ENCODE results near the gene COL6A2. TPM values are rescaled to one million over a fixed set of nuclear protein-coding genes. Genes with fewer than 3 reads are reported as not detected.

The COL6A2 gene
- total and polyA plus RNA-seq, 10 of the 15 experiments (the other 5 are each of a cell fraction or from before 2014, with no cell fraction given), result 0.16 to 1.3 (median 0.34) TPM; not detected in 7

DNA sequence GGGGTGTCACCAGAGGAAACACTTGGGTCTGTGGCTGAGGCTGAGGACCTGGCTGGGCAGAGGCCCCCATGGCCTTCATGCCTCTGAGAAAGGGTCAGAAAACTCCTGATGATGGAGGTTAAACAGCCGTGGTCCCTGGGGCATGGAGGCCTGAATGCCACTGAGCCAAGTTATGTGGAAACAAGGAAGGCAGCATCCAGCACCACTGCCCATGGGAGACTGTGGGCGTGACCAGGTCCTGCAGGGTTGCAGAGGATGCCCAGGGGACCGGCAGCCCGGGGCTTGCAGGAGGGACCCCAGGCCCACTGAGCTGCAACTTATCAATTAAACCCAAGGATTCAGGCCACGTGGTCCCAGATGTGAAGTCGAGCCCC, 18.9 kb upstream of the COL6A2 start:
- no peak overlapping the region for H2AFZ ChIP-seq (ENCODE audit: control insufficient read depth, low read depth, low read length)
- no peak overlapping the region for H3K9ac ChIP-seq (ENCODE audit: control insufficient read depth, insufficient read depth, low read length)
- H3K27ac ChIP-seq (ENCODE audit: control insufficient read depth, insufficient read depth), result no peak overlapping the region
- ATAC-seq (no peak), DNase-seq (ENCODE audit: low read depth, low spot score) (no peak), FAIRE-seq (no peak)
- RAD21 ChIA-PET (ENCODE audit: unreplicated experiment), result no interaction called here
- 28% methylated on average over 6 of the region's 6 CpGs for WGBS (ENCODE audit: insufficient coverage, insufficient replicate concordance, low lambda C conversion rate, missing lambda C conversion rate)
- no peak overlapping the region for H3K4me2 ChIP-seq (ENCODE audit: control insufficient read depth, insufficient read depth)
- CTCF ChIA-PET, result no interaction called here
- SMC1A ChIA-PET (ENCODE audit: uncharacterized antibody, unreplicated experiment), result no interaction called here
- intact Hi-C loops (cut with micrococcal nuclease; ENCODE audit: unreplicated experiment), result no loop called here
- no peaks in the 10 kb centered on the region for H4K20me1 ChIP-seq (ENCODE audit: control insufficient read depth, insufficient read depth)
- no peak overlapping the region for H3K4me3 ChIP-seq
- TF ChIP-seq IKZF1 (conservative IDR thresholded peaks at IDR 0.05), result no peak
- no peak for TF ChIP-seq EGR1 (IDR thresholded peaks at IDR 0.05; ENCODE audit: borderline replicate concordance in 1 of 2, low read depth in 2 of 2, low read length in 2 of 2)
- no peak for TF ChIP-seq POLR2AphosphoS2 (IDR thresholded peaks at IDR 0.05; ENCODE audit: low read depth, low read length)
- TF ChIP-seq CBX3 (IDR thresholded peaks at IDR 0.05; ENCODE audit: borderline replicate concordance, low read depth), result no peak
- TF ChIP-seq IKZF2 (IDR thresholded peaks at IDR 0.05), result no peak
- TF ChIP-seq ZNF384 (IDR thresholded peaks at IDR 0.05; ENCODE audit: borderline replicate concordance, low read depth, low read length), result no peak
- TF ChIP-seq FOXK2 (IDR thresholded peaks at IDR 0.05), result no peak
- H3K36me3 ChIP-seq (ENCODE audit: control insufficient read depth in 2 of 2, insufficient read depth in 2 of 2, low read length in 1 of 2), result no peaks in the 10 kb centered on the region
- no peaks in the 10 kb centered on the region; the same call in 2 of the 3 replicates for H3K9me3 ChIP-seq (replicated peaks; ENCODE audit: control insufficient read depth, insufficient read depth, low read length)
- H3K27me3 ChIP-seq (replicated peaks in 1 of 2; ENCODE audit: control insufficient read depth in 2 of 2, insufficient read depth in 2 of 2, low read length in 1 of 2), result no peaks in the 10 kb centered on the region
- H3K4me1 ChIP-seq (ENCODE audit: control insufficient read depth, insufficient read depth, low read length), result no peaks in the 10 kb centered on the region
- BruUV-seq (replicated peaks), result no TSS peak
- in situ Hi-C loops (cut with MboI), result no loop called here
- POLR2A ChIA-PET, result no interaction called here
- H3K79me2 ChIP-seq (ENCODE audit: control insufficient read depth, insufficient read depth, low read length), result no peaks in the 10 kb centered on the region

DNA sequence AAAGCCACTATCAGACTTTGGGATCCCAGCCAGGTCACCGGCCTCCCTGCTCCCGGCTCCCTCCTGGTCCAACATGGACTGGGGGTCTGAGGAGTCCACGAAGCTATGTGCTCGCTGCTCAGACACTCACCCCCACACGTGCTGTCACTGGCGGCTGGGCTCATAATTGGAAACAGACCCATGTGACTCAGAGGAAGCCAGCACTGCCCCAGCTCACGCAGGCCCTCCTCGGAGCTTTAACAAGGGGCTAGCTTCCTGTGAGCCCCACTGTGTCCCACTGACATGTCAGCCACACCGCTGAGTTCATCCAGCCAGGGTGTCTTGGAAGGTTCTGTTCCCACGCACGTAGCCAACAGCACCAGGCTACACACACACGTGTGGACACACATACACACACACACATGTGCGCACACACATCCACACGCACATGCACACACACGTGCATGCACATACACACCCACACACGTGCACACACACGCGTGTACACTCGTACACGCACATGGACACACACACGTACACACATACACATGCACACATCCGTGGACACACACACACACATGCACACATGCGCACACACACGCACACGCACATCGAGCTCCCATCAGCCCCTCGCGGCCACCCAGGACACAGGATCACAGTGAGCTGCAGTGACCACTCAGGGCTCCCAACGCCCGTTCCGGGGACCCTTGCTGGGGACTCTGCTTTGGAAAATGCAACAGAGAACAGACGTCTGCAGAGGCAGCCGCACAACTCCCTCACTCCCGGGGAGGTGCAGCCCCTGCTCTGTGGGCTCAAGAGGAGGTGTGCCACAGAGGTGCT, 18.4 kb upstream of the COL6A2 start:
- Histone ChIP-seq H3K27ac (ENCODE audit: control insufficient read depth, insufficient read depth) (no peak overlapping the region), H3K4me1 (ENCODE audit: control insufficient read depth, insufficient read depth, low read length) (no peaks in the 10 kb centered on the region), H3K36me3 (ENCODE audit: control insufficient read depth in 2 of 2, insufficient read depth in 2 of 2, low read length in 1 of 2) (no peaks in the 10 kb centered on the region), H3K4me3 (no peak overlapping the region), H2AFZ (ENCODE audit: control insufficient read depth, low read depth, low read length) (no peak overlapping the region), H3K4me2 (ENCODE audit: control insufficient read depth, insufficient read depth) (no peak overlapping the region), H4K20me1 (ENCODE audit: control insufficient read depth, insufficient read depth) (no peaks in the 10 kb centered on the region), H3K9me3 (replicated peaks; ENCODE audit: control insufficient read depth, insufficient read depth, low read length) (no peaks in the 10 kb centered on the region; the same call in 2 of the 3 replicates), H3K9ac (ENCODE audit: control insufficient read depth, insufficient read depth, low read length) (no peak overlapping the region), H3K27me3 (replicated peaks in 1 of 2; ENCODE audit: control insufficient read depth in 2 of 2, insufficient read depth in 2 of 2, low read length in 1 of 2) (no peaks in the 10 kb centered on the region), H3K79me2 (ENCODE audit: control insufficient read depth, insufficient read depth, low read length) (no peaks in the 10 kb centered on the region)
- ChIA-PET POLR2A (no interaction called here), SMC1A (ENCODE audit: uncharacterized antibody, unreplicated experiment) (no interaction called here), RAD21 (ENCODE audit: unreplicated experiment) (no interaction called here), CTCF (no interaction called here)
- DNase-seq (ENCODE audit: low read depth, low spot score) (no peak), ATAC-seq (no peak), FAIRE-seq (no peak)
- in situ Hi-C loops (cut with MboI) (no loop called here), intact Hi-C loops (cut with micrococcal nuclease; ENCODE audit: unreplicated experiment) (no loop called here)
- WGBS (ENCODE audit: insufficient coverage, insufficient replicate concordance, low lambda C conversion rate, missing lambda C conversion rate), result 51% methylated on average over 34 of the region's 34 CpGs
- BruUV-seq (replicated peaks), result no TSS peak
- TF ChIP-seq, protein P1, sequence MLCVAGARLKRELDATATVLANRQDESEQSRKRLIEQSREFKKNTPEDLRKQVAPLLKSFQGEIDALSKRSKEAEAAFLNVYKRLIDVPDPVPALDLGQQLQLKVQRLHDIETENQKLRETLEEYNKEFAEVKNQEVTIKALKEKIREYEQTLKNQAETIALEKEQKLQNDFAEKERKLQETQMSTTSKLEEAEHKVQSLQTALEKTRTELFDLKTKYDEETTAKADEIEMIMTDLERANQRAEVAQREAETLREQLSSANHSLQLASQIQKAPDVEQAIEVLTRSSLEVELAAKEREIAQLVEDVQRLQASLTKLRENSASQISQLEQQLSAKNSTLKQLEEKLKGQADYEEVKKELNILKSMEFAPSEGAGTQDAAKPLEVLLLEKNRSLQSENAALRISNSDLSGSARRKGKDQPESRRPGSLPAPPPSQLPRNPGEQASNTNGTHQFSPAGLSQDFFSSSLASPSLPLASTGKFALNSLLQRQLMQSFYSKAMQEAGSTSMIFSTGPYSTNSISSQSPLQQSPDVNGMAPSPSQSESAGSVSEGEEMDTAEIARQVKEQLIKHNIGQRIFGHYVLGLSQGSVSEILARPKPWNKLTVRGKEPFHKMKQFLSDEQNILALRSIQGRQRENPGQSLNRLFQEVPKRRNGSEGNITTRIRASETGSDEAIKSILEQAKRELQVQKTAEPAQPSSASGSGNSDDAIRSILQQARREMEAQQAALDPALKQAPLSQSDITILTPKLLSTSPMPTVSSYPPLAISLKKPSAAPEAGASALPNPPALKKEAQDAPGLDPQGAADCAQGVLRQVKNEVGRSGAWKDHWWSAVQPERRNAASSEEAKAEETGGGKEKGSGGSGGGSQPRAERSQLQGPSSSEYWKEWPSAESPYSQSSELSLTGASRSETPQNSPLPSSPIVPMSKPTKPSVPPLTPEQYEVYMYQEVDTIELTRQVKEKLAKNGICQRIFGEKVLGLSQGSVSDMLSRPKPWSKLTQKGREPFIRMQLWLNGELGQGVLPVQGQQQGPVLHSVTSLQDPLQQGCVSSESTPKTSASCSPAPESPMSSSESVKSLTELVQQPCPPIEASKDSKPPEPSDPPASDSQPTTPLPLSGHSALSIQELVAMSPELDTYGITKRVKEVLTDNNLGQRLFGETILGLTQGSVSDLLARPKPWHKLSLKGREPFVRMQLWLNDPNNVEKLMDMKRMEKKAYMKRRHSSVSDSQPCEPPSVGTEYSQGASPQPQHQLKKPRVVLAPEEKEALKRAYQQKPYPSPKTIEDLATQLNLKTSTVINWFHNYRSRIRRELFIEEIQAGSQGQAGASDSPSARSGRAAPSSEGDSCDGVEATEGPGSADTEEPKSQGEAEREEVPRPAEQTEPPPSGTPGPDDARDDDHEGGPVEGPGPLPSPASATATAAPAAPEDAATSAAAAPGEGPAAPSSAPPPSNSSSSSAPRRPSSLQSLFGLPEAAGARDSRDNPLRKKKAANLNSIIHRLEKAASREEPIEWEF (IDR thresholded peaks at IDR 0.05; ENCODE audit: insufficient replicate concordance, low read depth, low read length), result no peak
- TF ChIP-seq BCL3 (IDR thresholded peaks at IDR 0.05; ENCODE audit: borderline replicate concordance, insufficient read depth, low read depth, low read length, poor library complexity, severe bottlenecking) (peak; percentile 80), BACH1 (IDR thresholded peaks at IDR 0.05; ENCODE audit: borderline replicate concordance) (no peak)
